K562 (cell line): Measurements from ENCODE around the gene LRRC7. TPM values are rescaled to one million over a fixed set of nuclear protein-coding genes. Genes with fewer than 3 reads are reported as not detected.

Experiments
- ATAC-seq: fragments of 200-7000 bp; cut with Tn5 transposase; 3 replicates; pipeline ENCODE4 v1.9.1; 2020; ENCODE audit warnings: moderate library complexity
- BruUV-seq: library from RNA; stranded (reverse); fragments of 400-500 nt; replicated peaks from 2 replicates; lab custom pipeline; 2021; lab: Mats Ljungman, UMichigan
- CTCF ChIA-PET: fragments of 300-600 bp; formaldehyde crosslinking; extraction: SDS; loops from one replicate; lab custom pipeline; 2021; ENCODE audit warnings: low intra/inter-chr PET ratio; lab: Yijun Ruan, JAX
- POLR2A ChIA-PET: fragments of 300-600, 350-650 bp; sonication (Branson Sonifier 250); formaldehyde crosslinking; extraction: SDS; loops from one replicate; lab custom pipeline; 2021; ENCODE audit warnings: antibody characterized with exemption, inconsistent platforms; lab: Yijun Ruan, JAX
- DNase-seq, 4 experiments: peaks; one replicate each; pipeline versions ENCODE4 v3.0.0 to v3.0.0-alpha.2; 2011 to 2018; ENCODE audit warnings: low spot score in 3 of 4, mixed read lengths in 3 of 4; ENCODE audit errors: extremely low read depth in 1 of 4
- FAIRE-seq: peaks from 2 replicates; lab custom pipeline; 2011; peaks lifted over from hg19 to GRCh38; lab: Jason Lieb, UNC
- H2AFZ ChIP-seq: 2 replicates; pipeline ENCODE4 v1.6.0; 2011; ENCODE audit warnings: low read depth, low read length, control low read depth, inconsistent platforms
- H3K27ac ChIP-seq: fragments of 200-600 bp; 3 replicates; pipeline ENCODE4 v1.8.0; 2011; ENCODE audit warnings: low read depth, mild to moderate bottlenecking, control low read depth, inconsistent platforms, low read length, moderate library complexity, mixed read lengths; ENCODE audit errors: extremely low read depth
- H3K27me3 ChIP-seq, 2 experiments: fragments of 300-600 bp in 1 of 2; 2 replicates in 1 of 2; 3 replicates in 1 of 2; pipeline versions ENCODE4 v1.6.0 to v1.8.0; 2011; ENCODE audit warnings: inconsistent platforms in 2 of 2, low read length in 2 of 2, mild to moderate bottlenecking in 1 of 2, mixed read lengths in 1 of 2, moderate library complexity in 1 of 2; ENCODE audit not compliant: control insufficient read depth in 2 of 2, insufficient read depth in 2 of 2
- H3K36me3 ChIP-seq: fragments of 300-600 bp; 3 replicates; pipeline ENCODE4 v1.8.0; 2011; ENCODE audit warnings: mild to moderate bottlenecking, low read length, inconsistent platforms; ENCODE audit not compliant: control insufficient read depth, insufficient read depth
- H3K4me1 ChIP-seq, 2 experiments: fragments of 200-600 bp in 1 of 2; replicated peaks in 1 of 2; 2 replicates in 1 of 2; 3 replicates in 1 of 2; pipeline versions ENCODE4 v1.5.1 to v1.8.0; 2011; ENCODE audit warnings: inconsistent platforms in 2 of 2, low read length in 2 of 2, mild to moderate bottlenecking in 1 of 2, mixed read lengths in 1 of 2, moderate library complexity in 1 of 2; ENCODE audit not compliant: control insufficient read depth in 2 of 2, insufficient read depth in 2 of 2
- H3K4me2 ChIP-seq: 2 replicates; pipeline ENCODE4 v1.6.1; 2011; ENCODE audit warnings: low read length, control low read depth, inconsistent platforms, mixed read lengths; ENCODE audit not compliant: insufficient read depth
- H3K4me3 ChIP-seq: fragments of 200-600 bp; sonication (generic), shearing (Covaris generic); 2 replicates; pipeline ENCODE4 v1.5.1; 2016; ENCODE audit warnings: control low read depth, inconsistent platforms
- H3K79me2 ChIP-seq: fragments of 200-600 bp; 3 replicates; pipeline ENCODE4 v1.8.0; 2011; ENCODE audit warnings: low read length, inconsistent platforms; ENCODE audit not compliant: control insufficient read depth, insufficient read depth
- H3K9ac ChIP-seq, 2 experiments: 2 replicates each; pipeline versions ENCODE4 v1.6.0 to v1.6.1; 2011; ENCODE audit warnings: low read depth in 2 of 2, low read length in 2 of 2, control low read depth in 1 of 2, inconsistent platforms in 1 of 2, mild to moderate bottlenecking in 1 of 2, mixed read lengths in 1 of 2; ENCODE audit not compliant: insufficient read depth in 1 of 2
- H3K9me1 ChIP-seq: one replicate; pipeline ENCODE4 v1.6.0; 2011; ENCODE audit warnings: inconsistent platforms, mild to moderate bottlenecking, low read length, moderate library complexity; ENCODE audit not compliant: control insufficient read depth, insufficient read depth
- H3K9me3 ChIP-seq: replicated peaks from 2 replicates; pipeline ENCODE4 v1.5.1; 2011; ENCODE audit warnings: low read depth, low read length, inconsistent platforms; ENCODE audit not compliant: control insufficient read depth, insufficient read depth
- H4K20me1 ChIP-seq: replicated peaks from 2 replicates; pipeline ENCODE4 v1.6.1; 2011; ENCODE audit warnings: low read length, inconsistent platforms, mixed read lengths; ENCODE audit not compliant: control insufficient read depth, insufficient read depth
- PTBP1 ChIP-seq: fragments of 200-400 bp; formaldehyde crosslinking; IDR thresholded peaks from 2 replicates; pipeline ENCODE4 v1.6.1; 2017; ENCODE audit warnings: low read depth, low read length
- SMARCA4 ChIP-seq: fragments of 450-650 bp; IDR thresholded peaks from 2 replicates; pipeline ENCODE4 v1.6.1; 2016
- ZMIZ1 ChIP-seq, 2 experiments: fragments of 150-350 bp in 1 of 2; IDR thresholded peaks; 2 replicates each; pipeline ENCODE4 v1.6.1; 2012 to 2016; ENCODE audit warnings: low read depth in 2 of 2, low read length in 2 of 2, mild to moderate bottlenecking in 1 of 2, moderate library complexity in 1 of 2
- ZNF184 ChIP-seq: sonication (generic); formaldehyde crosslinking; IDR thresholded peaks from 2 replicates; pipeline ENCODE4 v1.5.0; 2020; ENCODE audit warnings: missing genetic modification reagents
- ZNF507 ChIP-seq: conservative IDR thresholded peaks from 2 replicates; pipeline ENCODE4 v1.6.1; 2017; ENCODE audit warnings: missing genetic modification characterization, missing compliant biosample characterization
- WGBS: fragments of 100-300 bp; shearing (Covaris generic); methylation state at CpG from one replicate; pipeline ENCODE4 v1.1.6; 2016; ENCODE audit warnings: low coverage, mixed read lengths; ENCODE audit not compliant: insufficient coverage; ENCODE audit errors: missing lambda C conversion rate; 5-methylcytosine and 5-hydroxymethylcytosine counted together
- in situ Hi-C: fragments of 300-500 bp; cut with MboI; formaldehyde crosslinking; loops from 4 replicates; pipeline ENCODE4 v1.15.0; 2018; ENCODE audit warnings: inconsistent platforms, mixed read lengths
- intact Hi-C: fragments of 100-400 bp; cut with micrococcal nuclease; formaldehyde crosslinking; loops from 2 replicates; pipeline ENCODE4 v1.14.2; 2022
- polyA plus RNA-seq, 8 experiments: library from polyadenylated mRNA; depleted of rRNA in 4 of 8; stranded (reverse) in 5 of 8; unstranded in 3 of 8; fragments of >200 nt; fragmentation: Nextera tagmentation in 2 of 8; fragmentation: Illumina TruSeq in 1 of 8; extraction: Ambion mirVana in 2 of 8; extraction: Trizol in 1 of 8; gene quantifications; 2 replicates each; pipeline versions ENCODE4 v1.2.1 to v1.2.3, GENCODE V29; 2011 to 2014; ENCODE audit warnings: inconsistent platforms in 1 of 8, missing spikeins in 1 of 8
- total RNA-seq, 7 experiments: library from RNA; depleted of rRNA in 6 of 7; stranded (reverse); fragments of >200 nt in 6 of 7; fragmentation: Illumina TruSeq in 2 of 7; extraction: Trizol in 2 of 7; gene quantifications; 2 replicates each; pipeline versions ENCODE4 v1.2.1 to v1.2.3, GENCODE V29; 2011 to 2021; ENCODE audit warnings: low replicate concordance in 1 of 7

Gene LRRC7
- total and polyA plus RNA-seq, 9 of the 15 experiments (the other 6 are each of a cell fraction or from before 2014, with no cell fraction given), result 0.09 to 0.94 (median 0.49) TPM

- TF ChIP-seq ZMIZ1 (IDR thresholded peaks at IDR 0.05; ENCODE audit: low read depth in 2 of 2, low read length in 2 of 2) (no peak), PTBP1 (no peak), SMARCA4 (no peak)
These were observed 112.2 kb downstream of the LRRC7 start (continued) for GRCh38 chr1:69679965-69680364.

GRCh38 chr1:69686367-69686984 lies 118.8 kb downstream of the LRRC7 start:
- no peak overlapping the region for H2AFZ ChIP-seq
- no peaks in the 10 kb centered on the region for H3K27me3 ChIP-seq
- intact Hi-C loops, result no loop called here
- no peaks in the 10 kb centered on the region for H4K20me1 ChIP-seq
- no peak for DNase-seq
- TF ChIP-seq ZNF507 (tag), result peak; percentile 93
- no peak for TF ChIP-seq ZNF184 (CRISPR knock-in tag)
- TF ChIP-seq, all 486 proteins: peak for 1
- POLR2A ChIA-PET, result no interaction called here
- Histone ChIP-seq H3K36me3 (no peaks in the 10 kb centered on the region), H3K4me1 (no peaks in the 10 kb centered on the region), H3K27ac (no peak overlapping the region), H3K9me3 (no peaks in the 10 kb centered on the region), H3K9me1 (no peaks in the 10 kb centered on the region), H3K4me2 (no peak overlapping the region), H3K9ac (no peak overlapping the region), H3K4me3 (no peak overlapping the region), H3K79me2 (no peaks in the 10 kb centered on the region)
- WGBS, result 58% methylated on average over 1 of the region's 1 CpG
- FAIRE-seq (no peak), ATAC-seq (no peak)
- CTCF ChIA-PET, result no interaction called here
- in situ Hi-C loops, result no loop called here
- BruUV-seq, result no TSS peak
